ENCODE data around the gene PTPRC. TPM values are rescaled to one million over a fixed set of nuclear protein-coding genes. Genes with fewer than 3 reads are reported as not detected.

The PTPRC gene
- total RNA-seq, 1 experiment from 2014 or later: not detected

DNA sequence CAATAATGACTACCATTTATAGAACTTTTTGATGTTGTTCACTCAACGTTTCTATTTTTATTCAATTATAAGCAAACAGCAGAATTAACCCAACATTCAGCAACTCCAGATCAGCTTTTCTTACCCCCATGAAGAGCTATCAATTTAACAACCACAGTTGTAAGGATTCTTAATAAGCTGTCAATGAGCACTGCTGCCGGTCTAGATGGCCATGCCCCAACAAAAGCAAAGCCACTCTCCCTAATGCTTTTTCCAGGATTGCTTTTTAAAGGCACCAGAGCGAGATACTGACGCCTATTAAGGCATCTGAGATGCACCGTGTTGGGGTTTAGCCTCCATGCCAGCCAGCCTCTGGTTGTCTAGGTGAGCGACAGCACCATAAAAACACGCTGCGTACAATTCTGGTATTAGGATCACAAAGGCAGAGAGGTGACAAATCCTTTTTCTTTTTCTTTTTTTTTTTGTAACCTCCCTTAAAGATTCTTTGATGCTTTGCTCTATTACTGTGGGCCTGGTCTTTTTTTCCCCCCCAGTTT is 39.5 kb downstream of the PTPRC start:
- ChIA-PET POLR2A (ENCODE audit: low non-redundant PET) (no interaction called here), CTCF (interaction anchor here (0.5 kb wide), 1 partner anchor 1831 kb away, joined by 3 read pairs; no protein-coding TSS in a partner anchor)
- intact Hi-C loops (cut with micrococcal nuclease; ENCODE audit: unreplicated experiment): no loop called here
- BruUV-seq (replicated peaks): no TSS peak
- H3K9me3 ChIP-seq (ENCODE audit: low read depth, low read length, poor library complexity, severe bottlenecking): no peaks in the 10 kb centered on the region
- no peaks in the 10 kb centered on the region for H3K36me3 ChIP-seq (ENCODE audit: insufficient read depth, low read length, poor library complexity, severe bottlenecking)
- DNase-seq (ENCODE audit: low spot score): no peak
- H3K4me1 ChIP-seq (ENCODE audit: insufficient read depth, low read length, poor library complexity, severe bottlenecking): peaks cover 22% of the 10 kb centered on the region
- no peaks in the 10 kb centered on the region for H3K27me3 ChIP-seq (replicated peaks; ENCODE audit: insufficient read depth, low read depth, low read length, poor library complexity)
- no peak overlapping the region for H3K4me3 ChIP-seq (ENCODE audit: low read depth, low read length, poor library complexity, severe bottlenecking)
- no peak overlapping the region for H3K27ac ChIP-seq (ENCODE audit: low read depth, low read length, poor library complexity, severe bottlenecking)
- TF ChIP-seq EZH2 (IDR thresholded peaks at IDR 0.05; ENCODE audit: borderline replicate concordance, low read depth, low read length, poor library complexity, severe bottlenecking): no peak
- TF ChIP-seq, protein P1, sequence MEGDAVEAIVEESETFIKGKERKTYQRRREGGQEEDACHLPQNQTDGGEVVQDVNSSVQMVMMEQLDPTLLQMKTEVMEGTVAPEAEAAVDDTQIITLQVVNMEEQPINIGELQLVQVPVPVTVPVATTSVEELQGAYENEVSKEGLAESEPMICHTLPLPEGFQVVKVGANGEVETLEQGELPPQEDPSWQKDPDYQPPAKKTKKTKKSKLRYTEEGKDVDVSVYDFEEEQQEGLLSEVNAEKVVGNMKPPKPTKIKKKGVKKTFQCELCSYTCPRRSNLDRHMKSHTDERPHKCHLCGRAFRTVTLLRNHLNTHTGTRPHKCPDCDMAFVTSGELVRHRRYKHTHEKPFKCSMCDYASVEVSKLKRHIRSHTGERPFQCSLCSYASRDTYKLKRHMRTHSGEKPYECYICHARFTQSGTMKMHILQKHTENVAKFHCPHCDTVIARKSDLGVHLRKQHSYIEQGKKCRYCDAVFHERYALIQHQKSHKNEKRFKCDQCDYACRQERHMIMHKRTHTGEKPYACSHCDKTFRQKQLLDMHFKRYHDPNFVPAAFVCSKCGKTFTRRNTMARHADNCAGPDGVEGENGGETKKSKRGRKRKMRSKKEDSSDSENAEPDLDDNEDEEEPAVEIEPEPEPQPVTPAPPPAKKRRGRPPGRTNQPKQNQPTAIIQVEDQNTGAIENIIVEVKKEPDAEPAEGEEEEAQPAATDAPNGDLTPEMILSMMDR (conservative IDR thresholded peaks at IDR 0.05; ENCODE audit: low read depth, low read length): no peak

DNA sequence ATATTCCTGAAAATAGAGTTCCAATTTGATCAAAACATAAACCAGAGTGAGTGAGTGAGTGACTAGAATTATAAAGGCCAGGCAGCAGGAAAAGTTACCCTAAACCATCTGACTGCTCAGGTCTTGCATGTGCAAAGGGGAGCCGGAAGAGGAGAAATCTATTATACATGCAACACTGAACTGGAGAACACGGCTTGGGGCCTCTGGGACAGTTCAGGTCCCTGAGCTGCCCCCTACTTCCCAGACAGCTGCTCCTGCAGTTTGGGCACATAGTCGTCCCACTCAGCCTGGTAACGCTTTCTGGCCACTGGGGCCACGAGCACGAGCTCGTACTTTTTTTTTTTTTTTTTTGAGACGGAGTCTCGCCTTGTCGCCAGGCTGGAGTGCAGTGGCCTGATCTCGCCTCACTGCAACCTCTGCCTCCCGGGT is 40.1 kb downstream of the PTPRC start:
- intact Hi-C loops (cut with micrococcal nuclease; ENCODE audit: unreplicated experiment): no loop called here
- TF ChIP-seq EZH2 (IDR thresholded peaks at IDR 0.05; ENCODE audit: borderline replicate concordance, low read depth, low read length, poor library complexity, severe bottlenecking): no peak
- TF ChIP-seq, protein P1 (conservative IDR thresholded peaks at IDR 0.05; ENCODE audit: low read depth, low read length): no peak
- no peaks in the 10 kb centered on the region for H3K9me3 ChIP-seq (ENCODE audit: low read depth, low read length, poor library complexity, severe bottlenecking)
- H3K27me3 ChIP-seq (replicated peaks; ENCODE audit: insufficient read depth, low read depth, low read length, poor library complexity): no peaks in the 10 kb centered on the region
- H3K4me1 ChIP-seq (ENCODE audit: insufficient read depth, low read length, poor library complexity, severe bottlenecking): peaks cover 22% of the 10 kb centered on the region
- no peak overlapping the region for H3K27ac ChIP-seq (ENCODE audit: low read depth, low read length, poor library complexity, severe bottlenecking)
- H3K36me3 ChIP-seq (ENCODE audit: insufficient read depth, low read length, poor library complexity, severe bottlenecking): no peaks in the 10 kb centered on the region
- DNase-seq (ENCODE audit: low spot score): no peak
- BruUV-seq (replicated peaks): no TSS peak
- H3K4me3 ChIP-seq (ENCODE audit: low read depth, low read length, poor library complexity, severe bottlenecking): no peak overlapping the region
- ChIA-PET CTCF (no interaction called here), POLR2A (ENCODE audit: low non-redundant PET) (no interaction called here)

DNA sequence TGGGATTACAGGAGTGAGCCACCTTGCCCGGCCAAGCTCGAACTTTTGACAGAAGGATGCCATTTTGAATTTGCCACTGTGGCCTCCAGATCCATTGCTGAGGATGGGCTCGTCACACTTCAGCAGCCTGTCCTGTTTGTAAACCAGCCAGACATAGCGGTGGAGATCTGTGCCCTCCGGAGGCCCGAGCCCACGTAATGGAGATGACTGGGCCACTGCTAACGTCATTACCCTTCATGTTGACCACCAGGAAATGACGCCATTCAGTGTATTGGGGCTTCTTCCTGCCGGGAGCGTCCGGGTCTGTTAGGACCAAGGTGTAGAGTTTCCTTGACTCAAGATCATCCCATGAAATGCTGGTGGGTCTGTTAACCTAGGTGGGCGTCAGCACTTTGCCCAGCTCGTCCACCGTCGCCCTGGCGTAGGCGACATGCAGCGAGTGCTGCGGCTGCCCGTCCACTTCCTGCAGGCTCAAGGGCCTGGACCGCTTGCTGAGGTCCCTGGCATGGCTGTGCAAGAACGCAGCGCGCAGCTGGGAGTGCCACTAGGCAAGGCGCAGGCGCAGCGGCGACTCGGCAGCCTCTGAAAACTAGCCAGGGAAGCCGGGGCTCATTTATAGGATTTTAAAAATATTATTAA is 40.8 kb downstream of the PTPRC start:
- H3K9me3 ChIP-seq (ENCODE audit: low read depth, low read length, poor library complexity, severe bottlenecking): no peaks in the 10 kb centered on the region
- H3K4me3 ChIP-seq (ENCODE audit: low read depth, low read length, poor library complexity, severe bottlenecking): no peak overlapping the region
- TF ChIP-seq EZH2 (IDR thresholded peaks at IDR 0.05; ENCODE audit: borderline replicate concordance, low read depth, low read length, poor library complexity, severe bottlenecking): no peak
- TF ChIP-seq, protein P1 (conservative IDR thresholded peaks at IDR 0.05; ENCODE audit: low read depth, low read length): no peak
- ChIA-PET CTCF (no interaction called here), POLR2A (ENCODE audit: low non-redundant PET) (no interaction called here)
- BruUV-seq (replicated peaks): no TSS peak
- no peaks in the 10 kb centered on the region for H3K27me3 ChIP-seq (replicated peaks; ENCODE audit: insufficient read depth, low read depth, low read length, poor library complexity)
- H3K36me3 ChIP-seq (ENCODE audit: insufficient read depth, low read length, poor library complexity, severe bottlenecking): no peaks in the 10 kb centered on the region
- intact Hi-C loops (cut with micrococcal nuclease; ENCODE audit: unreplicated experiment): loop anchor here (10.0 kb wide), 1 partner anchor 315 kb away; no protein-coding TSS in a partner anchor
- H3K4me1 ChIP-seq (ENCODE audit: insufficient read depth, low read length, poor library complexity, severe bottlenecking): peaks cover 22% of the 10 kb centered on the region
- no peak overlapping the region for H3K27ac ChIP-seq (ENCODE audit: low read depth, low read length, poor library complexity, severe bottlenecking)
- DNase-seq (ENCODE audit: low spot score): no peak

Data from A673 (cell line).